PC-3 (cell line): ENCODE results near the gene DNPEP.

Source experiments
- CTCF ChIP-seq: fragments of 300-600 bp; sonication (generic); conservative IDR thresholded peaks from 2 replicates; pipeline ENCODE4 v1.5.1; 2017; ENCODE audit warnings: antibody characterized with exemption, low read depth, mild to moderate bottlenecking, low read length
- EZH2 ChIP-seq: fragments of 300-600 bp; sonication (generic); IDR thresholded peaks from one replicate; pipeline ENCODE4 v1.6.1; 2017; ENCODE audit warnings: antibody characterized with exemption, mild to moderate bottlenecking, low read length; ENCODE audit not compliant: unreplicated experiment

GRCh38 chr2:219401606-219402005, 13.9 kb upstream of the DNPEP start:
- no peak for TF ChIP-seq CTCF
- TF ChIP-seq EZH2: no peak
